T-helper 17 cell (primary cell): ENCODE measurements around the gene ACAN. TPM values are rescaled to one million over a fixed set of nuclear protein-coding genes. Genes with fewer than 3 reads are reported as not detected.
"Not testable (repeated sequence)": the region's sequence is repeated elsewhere in the genome, so short reads cannot be mapped to it uniquely, and the experiment has no call there.

Experiments used
- ATAC-seq: fragments of 150-1000 bp; cut with Tn5 transposase; 2 replicates; pipeline ENCODE4 v1.10.0; 2021; ENCODE audit warnings: mild to moderate bottlenecking, moderate library complexity
- DNase-seq, 3 donors: peaks; one replicate each; pipeline versions ENCODE4 v3.0.0 to v3.0.0-alpha.2; 2020 to 2021
- H3K9me3 ChIP-seq: one replicate; pipeline ENCODE4 v1.7.0; 2013; ENCODE audit warnings: low read length, mild to moderate bottlenecking; ENCODE audit not compliant: control insufficient read depth, poor library complexity, severe bottlenecking
- H3K27ac Mint-ChIP-seq: one replicate; pipeline ENCODE4 v1.8.0; 2022; ENCODE audit warnings: mild to moderate bottlenecking, moderate library complexity, mixed read lengths
- H3K27me3 Mint-ChIP-seq: one replicate; pipeline ENCODE4 v1.8.0; 2022; ENCODE audit warnings: mixed read lengths
- H3K36me3 Mint-ChIP-seq: one replicate; pipeline ENCODE4 v1.8.0; 2022; ENCODE audit warnings: low read depth, mixed read lengths
- H3K4me1 Mint-ChIP-seq: one replicate; pipeline ENCODE4 v1.8.0; 2022; ENCODE audit warnings: mild to moderate bottlenecking, mixed read lengths
- H3K4me3 Mint-ChIP-seq: one replicate; pipeline ENCODE4 v1.8.0; 2022; ENCODE audit warnings: mild to moderate bottlenecking, moderate library complexity, mixed read lengths
- total RNA-seq, 4 donors: library from RNA in 2 of 4; stranded (reverse) in 2 of 4; gene quantifications; one replicate each; pipeline ENCODE4 v1.2.3 and lab custom pipeline; 2022 to 2026

The ACAN gene
- total RNA-seq, 2 donors from 2014 or later, result not detected

- no peak overlapping the region for H3K4me3 Mint-ChIP-seq
- peaks cover 67% of the 10 kb centered on the region for H3K27me3 Mint-ChIP-seq
- peaks cover 22% of the 10 kb centered on the region for H3K4me1 Mint-ChIP-seq
- H3K36me3 Mint-ChIP-seq, result peaks cover 5% of the 10 kb centered on the region
- no peaks in the 10 kb centered on the region for H3K9me3 ChIP-seq
- no peak for DNase-seq
- no peak for ATAC-seq
- no peak overlapping the region for H3K27ac Mint-ChIP-seq
Measured at GRCh38 chr15:88920186-88920891, 117.1 kb downstream of the ACAN start.

- Mint-ChIP-seq H3K4me1 (peaks cover 22% of the 10 kb centered on the region), H3K27me3 (peaks cover 67% of the 10 kb centered on the region), H3K4me3 (peak overlapping the region; percentile 59)
- not testable (repeated sequence) for H3K9me3 ChIP-seq, H3K27ac Mint-ChIP-seq, ATAC-seq, H3K36me3 Mint-ChIP-seq, DNase-seq
Measured at GRCh38 chr15:88920892-88921435, 117.7 kb downstream of the ACAN start.

Other genes with a start within 250 kb of the ACAN start
- gene AEN, start 182.1 kb upstream of the ACAN start, total RNA-seq, result 10 to 100 TPM; 32.2 to 41.0 TPM
- gene ISG20, start 164.4 kb upstream of the ACAN start, total RNA-seq, result 100 to 1,000 TPM; 124 to 141 TPM
- 100 to 1,000 TPM; 103 to 105 TPM for gene HAPLN3, start 92.1 kb downstream of the ACAN start, total RNA-seq
- gene MFGE8, start 109.9 kb downstream of the ACAN start, total RNA-seq, result 10 to 100 TPM; 69.1 to 77.8 TPM